ENCODE measurements around the gene ARHGEF17. TPM values are rescaled to one million over a fixed set of nuclear protein-coding genes. Genes with fewer than 3 reads are reported as not detected.
A peak's percentile ranks its signal among the peaks of the same experiment; 100 is the strongest.

The ARHGEF17 gene
- total RNA-seq, 1 donor from 2014 or later: 16.3 TPM

DNA sequence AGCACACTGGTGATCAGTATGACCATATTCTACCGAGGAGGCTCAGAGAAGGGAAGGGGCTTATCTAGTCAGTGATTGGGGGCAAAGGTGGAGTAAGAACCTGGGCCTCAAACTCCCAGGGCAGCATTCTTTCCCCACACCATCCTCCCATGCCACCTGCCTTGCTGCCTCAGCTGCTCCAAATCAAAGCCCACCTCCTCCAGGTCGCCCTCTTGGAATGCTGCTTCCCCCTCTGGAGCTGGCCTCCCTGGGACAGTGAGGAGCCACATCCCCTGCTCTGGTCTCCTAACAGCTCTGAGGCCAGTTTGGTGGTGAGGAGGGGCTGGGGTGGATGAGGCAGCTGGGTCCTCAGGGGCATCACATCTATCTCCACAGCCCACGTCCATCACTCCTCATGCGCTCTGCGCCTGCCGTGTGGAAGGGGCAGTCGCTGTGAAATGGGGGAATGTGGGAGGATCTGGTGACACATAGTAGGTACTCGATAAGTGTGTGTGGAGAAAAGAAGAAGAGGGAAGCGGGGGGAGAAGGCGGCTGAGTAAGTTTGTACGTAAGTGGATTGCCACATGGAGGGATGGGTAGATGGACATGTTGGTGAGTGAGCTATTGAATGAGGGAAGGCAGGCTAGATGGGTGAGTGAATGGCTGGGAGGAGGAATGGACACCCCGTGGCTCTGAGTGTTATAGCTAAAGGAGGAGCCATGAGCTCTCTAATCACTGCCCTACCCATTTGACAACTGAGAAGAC, 16.1 kb upstream of the ARHGEF17 start:
- FAIRE-seq (no peak), DNase-seq (ENCODE audit: low spot score in 2 of 2) (no peak)

DNA sequence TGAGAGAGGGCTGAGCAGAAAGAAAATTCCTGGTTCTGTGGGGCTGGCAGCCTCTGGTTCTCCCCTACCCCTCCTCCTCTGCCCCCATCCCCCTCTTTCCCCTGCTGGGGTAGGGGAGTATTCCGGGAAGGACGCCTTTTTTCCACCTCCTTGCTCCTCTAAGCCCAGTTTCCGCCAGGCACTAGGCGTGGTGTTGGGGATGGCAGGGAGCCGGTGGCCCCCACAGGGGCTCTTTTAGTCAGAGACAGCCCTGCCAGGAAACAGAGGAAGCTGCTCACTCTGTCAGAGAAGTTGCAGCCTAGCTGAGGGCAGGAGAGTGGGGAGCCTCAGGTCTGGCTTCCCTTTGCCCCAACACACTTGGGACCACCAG, 15.6 kb upstream of the ARHGEF17 start:
- DNase-seq (ENCODE audit: low spot score in 2 of 2) (no peak), FAIRE-seq (no peak)

DNA sequence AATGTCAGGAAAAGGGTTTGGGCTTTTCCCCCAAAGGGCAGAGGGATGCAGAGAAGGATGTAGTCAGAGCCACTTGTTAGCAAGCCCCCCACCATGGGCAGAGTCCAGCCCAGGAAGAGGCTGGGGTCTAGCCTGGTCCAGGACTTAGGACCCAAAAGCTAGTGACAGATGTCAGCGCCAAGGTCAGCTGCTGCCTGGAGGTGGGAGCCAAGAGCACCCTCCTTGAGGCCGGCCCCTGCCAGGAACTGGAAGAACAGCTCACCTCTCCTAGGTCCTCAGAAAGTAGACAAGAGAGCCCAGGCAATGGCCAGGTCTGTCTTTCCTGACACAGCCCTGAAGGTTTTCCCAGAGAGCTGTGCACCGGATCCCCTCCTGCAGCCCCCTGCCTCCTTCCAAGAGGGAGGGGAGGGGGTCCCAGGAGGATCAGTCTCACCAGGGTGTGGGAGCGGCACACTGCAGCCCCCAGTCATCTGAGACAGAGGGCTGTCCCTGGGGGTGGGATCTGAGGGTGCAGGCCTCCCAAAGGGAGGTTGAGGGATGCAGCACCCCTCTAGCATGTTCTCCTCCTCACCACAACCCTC, 14.6 kb upstream of the ARHGEF17 start:
- no peak for FAIRE-seq

DNA sequence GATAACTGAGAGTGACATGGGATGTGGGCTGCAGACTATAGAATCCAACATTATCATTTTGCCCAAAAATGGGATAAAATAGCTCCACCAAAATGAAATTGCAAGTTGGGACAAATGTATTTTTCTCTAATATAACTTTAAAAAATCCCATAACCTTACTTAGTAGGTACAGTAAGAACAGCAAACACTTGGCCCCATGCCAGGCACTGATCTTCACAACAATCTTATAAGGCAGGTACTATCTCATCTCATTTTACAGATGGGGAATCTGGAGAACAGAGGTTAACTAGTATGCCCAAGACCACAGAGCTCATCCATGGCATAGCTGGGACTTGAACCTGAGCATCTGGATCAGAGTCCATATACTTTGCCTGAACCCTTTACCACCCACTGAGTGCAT, 13.5 kb upstream of the ARHGEF17 start:
- DNase-seq (ENCODE audit: low spot score in 2 of 2): no peak
- FAIRE-seq: no peak

More for the DNA sequence above, 14.6 kb upstream of the ARHGEF17 start:
- DNase-seq (ENCODE audit: low spot score in 2 of 2): no peak

DNA sequence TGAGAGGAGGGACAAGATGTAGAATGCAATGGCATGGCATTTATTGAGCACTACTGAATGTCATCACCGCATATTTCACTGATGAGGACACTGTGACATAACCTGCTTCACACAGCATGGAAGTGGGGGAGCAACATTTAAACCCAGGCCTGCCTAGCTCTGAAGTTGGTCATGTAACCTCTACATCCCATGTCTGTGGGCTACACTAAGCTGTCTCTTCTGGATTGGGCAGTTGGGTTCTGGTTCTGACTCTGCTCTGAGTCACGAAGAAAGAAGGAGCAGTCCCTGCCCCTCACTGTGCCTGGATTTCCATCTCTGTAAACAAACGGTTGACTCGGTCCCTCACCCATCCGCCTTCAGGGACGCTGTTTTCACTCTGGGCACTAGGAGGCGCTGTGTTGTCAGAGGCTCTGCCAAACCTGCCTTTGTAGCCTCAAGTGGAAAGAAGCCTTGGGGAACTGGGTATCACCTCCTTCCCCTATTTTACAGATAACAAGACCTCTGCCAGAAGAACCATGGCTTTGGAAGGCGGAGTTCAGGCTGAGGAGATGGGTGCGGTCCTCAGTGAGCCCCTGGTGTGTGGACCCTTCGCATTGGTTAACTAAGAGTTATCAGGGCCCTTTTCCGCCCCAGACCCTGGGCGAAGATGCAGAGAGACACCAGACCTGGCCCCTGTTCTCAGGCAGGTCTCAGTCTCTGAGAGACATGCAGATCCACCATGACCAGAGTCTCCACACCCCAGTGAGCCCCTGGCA, 12.7 kb upstream of the ARHGEF17 start:
- DNase-seq (ENCODE audit: low spot score in 2 of 2) (peak in 1 of 2 donors; percentile 64), FAIRE-seq (no peak)

DNA sequence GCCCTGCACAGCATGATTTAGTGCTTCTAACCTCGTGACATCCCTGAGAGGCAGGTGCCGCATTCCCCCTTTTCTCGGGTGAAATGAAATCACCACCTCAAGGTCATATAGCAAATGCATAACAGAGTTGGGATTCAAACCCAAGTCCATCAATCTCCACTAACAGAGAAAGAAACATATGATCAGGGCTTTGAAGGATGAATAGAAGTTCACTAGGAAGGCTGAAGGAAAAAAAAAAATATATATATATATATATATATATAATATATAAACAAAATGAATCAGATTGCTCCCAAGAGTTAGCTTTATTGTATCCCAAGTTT, 12.1 kb upstream of the ARHGEF17 start:
- no peak for DNase-seq (ENCODE audit: low spot score in 2 of 2)
- no peak for FAIRE-seq

DNA sequence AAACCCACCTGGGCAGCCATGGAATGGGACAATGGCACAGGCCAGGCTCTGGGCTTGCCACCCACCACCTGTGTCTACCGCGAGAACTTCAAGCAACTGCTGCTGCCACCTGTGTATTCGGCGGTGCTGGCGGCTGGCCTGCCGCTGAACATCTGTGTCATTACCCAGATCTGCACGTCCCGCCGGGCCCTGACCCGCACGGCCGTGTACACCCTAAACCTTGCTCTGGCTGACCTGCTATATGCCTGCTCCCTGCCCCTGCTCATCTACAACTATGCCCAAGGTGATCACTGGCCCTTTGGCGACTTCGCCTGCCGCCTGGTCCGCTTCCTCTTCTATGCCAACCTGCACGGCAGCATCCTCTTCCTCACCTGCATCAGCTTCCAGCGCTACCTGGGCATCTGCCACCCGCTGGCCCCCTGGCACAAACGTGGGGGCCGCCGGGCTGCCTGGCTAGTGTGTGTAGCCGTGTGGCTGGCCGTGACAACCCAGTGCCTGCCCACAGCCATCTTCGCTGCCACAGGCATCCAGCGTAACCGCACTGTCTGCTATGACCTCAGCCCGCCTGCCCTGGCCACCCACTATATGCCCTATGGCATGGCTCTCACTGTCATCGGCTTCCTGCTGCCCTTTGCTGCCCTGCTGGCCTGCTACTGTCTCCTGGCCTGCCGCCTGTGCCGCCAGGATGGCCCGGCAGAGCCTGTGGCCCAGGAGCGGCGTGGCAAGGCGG, 11.4 kb upstream of the ARHGEF17 start:
- DNase-seq (ENCODE audit: low spot score in 2 of 2) (no peak), FAIRE-seq (no peak)

DNA sequence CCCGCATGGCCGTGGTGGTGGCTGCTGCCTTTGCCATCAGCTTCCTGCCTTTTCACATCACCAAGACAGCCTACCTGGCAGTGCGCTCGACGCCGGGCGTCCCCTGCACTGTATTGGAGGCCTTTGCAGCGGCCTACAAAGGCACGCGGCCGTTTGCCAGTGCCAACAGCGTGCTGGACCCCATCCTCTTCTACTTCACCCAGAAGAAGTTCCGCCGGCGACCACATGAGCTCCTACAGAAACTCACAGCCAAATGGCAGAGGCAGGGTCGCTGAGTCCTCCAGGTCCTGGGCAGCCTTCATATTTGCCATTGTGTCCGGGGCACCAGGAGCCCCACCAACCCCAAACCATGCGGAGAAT, 10.9 kb upstream of the ARHGEF17 start:
- no peak for FAIRE-seq
- no peak for DNase-seq (ENCODE audit: low spot score in 2 of 2)

DNA sequence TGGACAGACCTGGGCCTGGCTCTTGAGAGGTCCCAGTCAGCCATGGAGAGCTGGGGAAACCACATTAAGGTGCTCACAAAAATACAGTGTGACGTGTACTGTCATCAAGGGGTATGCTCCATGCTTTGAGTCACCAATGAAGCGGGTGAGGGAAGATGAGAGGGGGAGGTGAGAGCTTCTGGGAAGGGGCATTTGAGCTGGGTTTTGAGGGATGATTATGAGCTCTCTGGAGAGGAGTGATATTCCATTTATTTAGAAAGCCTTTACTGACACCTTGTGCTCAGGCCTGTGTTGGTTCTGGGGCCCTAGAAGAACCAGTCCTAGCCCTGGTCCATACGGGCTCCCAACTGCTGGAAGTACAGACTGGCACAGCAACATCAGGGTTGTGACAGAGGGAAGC, 10.4 kb upstream of the ARHGEF17 start:
- DNase-seq (ENCODE audit: low spot score in 2 of 2): no peak
- FAIRE-seq: no peak

DNA sequence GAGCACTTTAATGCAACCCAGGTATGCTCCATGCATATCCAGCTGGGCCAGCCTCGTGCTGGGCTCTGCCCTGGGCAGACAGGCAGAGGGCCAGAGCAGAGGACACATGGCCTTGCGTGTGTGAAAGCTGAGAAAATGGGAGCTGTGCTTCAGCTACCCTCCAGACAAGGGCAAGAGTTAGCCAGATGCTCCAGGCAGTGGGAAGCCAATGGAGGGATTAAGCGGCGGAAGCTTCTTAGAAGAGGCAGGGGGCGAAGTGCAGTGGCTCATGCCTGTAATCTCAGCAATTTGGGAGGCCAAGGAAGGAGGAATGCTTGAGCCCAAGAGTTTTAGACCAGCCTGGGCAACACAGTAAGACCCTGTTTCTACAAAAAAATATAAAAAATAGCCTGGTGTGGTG, 9.8 kb upstream of the ARHGEF17 start:
- FAIRE-seq (no peak), DNase-seq (ENCODE audit: low spot score in 2 of 2) (no peak)

DNA sequence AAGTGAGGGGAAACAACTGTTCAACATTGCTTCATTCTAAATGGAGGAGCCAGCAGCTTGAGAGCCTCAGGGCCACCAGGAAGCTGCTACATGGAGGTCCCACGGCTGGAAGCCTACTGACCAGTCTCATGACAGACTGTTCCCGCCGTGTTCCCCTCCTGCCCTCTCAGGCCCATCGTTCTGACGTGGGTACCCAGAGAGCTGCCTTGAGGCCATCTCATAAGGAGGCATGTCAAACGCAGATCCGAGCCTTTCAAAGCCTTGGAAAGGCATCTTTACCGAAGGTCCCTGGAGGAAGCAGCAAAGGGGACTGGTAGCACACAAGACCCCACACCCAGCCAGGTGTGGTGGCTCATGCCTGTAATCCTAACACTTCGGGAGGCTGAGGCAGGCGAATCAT, 8.3 kb upstream of the ARHGEF17 start:
- DNase-seq (ENCODE audit: low spot score in 2 of 2): no peak
- FAIRE-seq: no peak

DNA sequence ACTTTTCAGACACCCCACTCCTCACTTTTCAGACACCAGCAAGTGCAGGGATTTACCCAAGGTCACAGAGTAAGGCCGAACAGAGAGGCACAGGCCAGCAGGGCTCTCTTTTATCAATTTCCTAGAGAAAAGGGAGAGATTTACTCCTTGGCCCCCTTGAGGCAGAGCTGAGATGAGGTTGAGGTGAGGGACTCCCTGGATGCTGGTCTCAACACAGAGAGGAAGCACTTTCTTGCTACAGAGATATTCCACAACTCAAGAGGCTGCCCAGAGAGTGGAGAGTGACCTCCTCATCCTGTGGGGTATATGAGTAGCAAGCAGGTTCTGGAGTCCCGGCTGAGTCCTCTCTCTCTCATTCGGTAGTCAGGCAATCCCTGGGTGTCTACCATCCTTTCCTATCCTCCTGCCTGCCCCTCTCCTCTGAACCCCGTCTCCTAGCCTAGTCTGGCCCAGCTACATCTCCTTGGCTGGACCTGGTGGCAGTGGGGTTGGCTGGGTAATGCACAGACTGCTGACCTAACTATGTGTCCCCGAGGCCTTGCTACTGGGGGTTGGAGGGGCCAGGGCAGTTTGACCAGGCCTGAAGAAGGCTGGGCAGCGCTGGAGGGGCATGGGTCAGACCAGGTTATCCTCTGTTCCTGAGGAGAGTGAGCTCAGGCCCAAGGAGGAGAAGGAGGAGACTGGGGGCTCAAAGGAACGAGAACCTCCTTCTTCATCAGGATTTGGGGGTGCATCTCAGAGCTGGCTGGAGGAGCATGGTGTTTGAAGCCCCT, 1.8 kb upstream of the ARHGEF17 start:
- FAIRE-seq (no peak), DNase-seq (ENCODE audit: low spot score in 2 of 2) (no peak)

DNA sequence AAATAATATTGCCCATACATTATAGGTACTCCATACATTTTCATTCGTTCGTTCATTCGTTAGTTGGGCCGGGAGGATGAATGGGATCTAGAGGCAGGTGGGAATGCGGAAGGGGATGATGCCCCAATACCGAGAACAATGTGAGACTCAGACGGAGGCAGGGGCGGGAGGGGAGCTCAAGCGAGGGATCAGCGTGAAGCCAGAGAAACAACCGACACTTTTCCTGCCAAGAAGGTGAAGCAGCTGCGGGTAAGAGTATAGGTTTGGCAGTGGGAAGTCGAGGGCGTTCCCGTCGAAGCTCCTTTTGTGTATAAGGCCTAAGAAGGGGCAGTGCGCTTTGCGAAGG, 1.1 kb upstream of the ARHGEF17 start:
- no peak for DNase-seq (ENCODE audit: low spot score in 2 of 2)

DNA sequence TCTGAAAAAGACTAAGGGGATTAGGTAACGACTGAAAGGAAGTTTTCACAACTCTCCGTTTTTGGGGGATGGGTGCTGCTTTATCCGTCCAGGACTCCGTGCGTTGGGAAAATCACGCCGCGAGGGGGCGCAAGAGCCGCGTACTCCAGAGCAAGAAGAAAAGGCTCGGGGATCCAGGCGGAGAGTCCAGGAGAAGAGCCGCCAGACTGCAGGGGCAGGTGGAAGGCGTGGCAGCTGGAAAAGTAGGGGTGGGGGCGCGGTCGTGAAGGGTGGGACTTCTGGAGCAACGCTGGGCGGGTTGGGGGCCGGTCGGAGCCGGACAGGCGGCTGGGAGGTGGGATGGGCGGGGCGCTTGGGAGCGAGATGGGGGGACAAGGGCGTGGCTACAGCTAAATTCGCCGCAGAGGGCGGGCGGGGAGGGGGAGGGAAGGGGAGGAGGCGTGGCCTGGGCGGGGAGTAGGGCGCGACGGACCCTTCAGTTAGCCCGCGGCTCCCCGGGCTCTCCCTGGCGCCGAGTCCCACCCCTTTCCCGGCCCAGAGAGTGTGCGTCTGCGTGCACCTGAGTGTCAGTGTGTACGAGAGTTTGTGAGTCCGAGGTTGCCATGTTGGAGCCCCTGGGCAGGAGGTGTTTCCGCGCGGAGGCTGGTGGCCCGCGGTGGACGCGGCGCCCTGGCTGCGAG, 613 bp upstream of the ARHGEF17 start:
- FAIRE-seq: no peak

More for the DNA sequence above, 1.1 kb upstream of the ARHGEF17 start:
- FAIRE-seq: no peak

DNA sequence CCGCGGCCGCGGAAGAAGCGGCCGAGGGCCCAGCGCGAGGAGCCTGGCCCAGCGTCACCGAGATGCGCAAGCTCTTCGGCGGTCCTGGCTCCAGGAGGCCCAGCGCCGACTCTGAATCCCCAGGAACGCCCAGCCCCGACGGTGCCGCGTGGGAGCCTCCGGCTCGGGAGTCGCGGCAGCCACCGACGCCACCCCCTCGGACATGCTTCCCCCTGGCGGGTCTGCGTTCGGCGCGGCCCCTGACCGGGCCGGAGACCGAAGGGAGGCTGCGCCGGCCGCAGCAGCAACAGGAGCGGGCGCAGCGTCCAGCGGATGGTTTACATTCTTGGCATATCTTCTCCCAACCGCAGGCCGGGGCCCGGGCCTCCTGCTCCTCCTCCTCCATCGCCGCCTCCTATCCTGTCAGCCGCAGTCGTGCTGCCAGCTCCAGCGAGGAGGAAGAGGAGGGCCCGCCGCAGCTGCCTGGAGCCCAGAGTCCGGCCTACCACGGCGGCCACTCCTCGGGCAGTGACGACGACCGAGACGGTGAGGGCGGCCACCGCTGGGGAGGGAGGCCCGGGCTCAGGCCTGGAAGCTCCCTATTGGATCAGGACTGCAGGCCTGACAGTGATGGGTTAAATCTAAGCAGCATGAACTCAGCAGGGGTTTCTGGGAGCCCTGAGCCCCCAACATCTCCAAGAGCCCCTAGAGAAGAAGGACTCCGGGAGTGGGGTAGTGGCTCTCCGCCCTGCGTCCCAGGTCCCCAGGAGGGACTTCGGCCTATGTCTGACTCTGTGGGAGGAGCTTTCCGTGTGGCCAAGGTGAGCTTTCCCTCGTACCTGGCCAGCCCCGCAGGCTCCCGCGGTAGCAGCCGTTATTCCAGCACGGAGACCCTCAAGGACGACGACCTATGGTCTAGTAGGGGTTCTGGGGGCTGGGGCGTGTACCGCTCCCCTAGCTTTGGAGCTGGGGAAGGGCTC, 1.2 kb downstream of the ARHGEF17 start:
- DNase-seq (ENCODE audit: low spot score in 2 of 2): peak in 1 of 2 donors; percentile 59
- FAIRE-seq: no peak

More for the DNA sequence above, 613 bp upstream of the ARHGEF17 start:
- DNase-seq (ENCODE audit: low spot score in 2 of 2): peak; percentile 89 to 95

DNA sequence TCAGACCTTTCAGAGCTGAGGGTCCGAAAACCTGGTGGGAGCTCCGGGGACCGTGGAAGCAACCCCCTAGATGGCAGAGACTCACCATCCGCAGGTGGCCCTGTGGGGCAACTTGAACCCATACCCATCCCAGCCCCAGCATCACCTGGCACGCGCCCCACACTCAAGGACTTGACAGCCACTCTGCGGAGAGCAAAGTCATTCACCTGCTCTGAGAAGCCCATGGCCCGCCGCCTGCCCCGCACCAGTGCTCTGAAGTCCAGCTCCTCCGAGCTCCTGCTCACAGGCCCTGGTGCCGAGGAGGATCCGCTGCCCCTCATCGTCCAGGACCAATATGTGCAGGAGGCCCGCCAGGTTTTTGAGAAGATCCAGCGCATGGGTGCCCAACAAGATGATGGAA, 2.0 kb downstream of the ARHGEF17 start:
- DNase-seq (ENCODE audit: low spot score in 2 of 2) (no peak), FAIRE-seq (no peak)

DNA sequence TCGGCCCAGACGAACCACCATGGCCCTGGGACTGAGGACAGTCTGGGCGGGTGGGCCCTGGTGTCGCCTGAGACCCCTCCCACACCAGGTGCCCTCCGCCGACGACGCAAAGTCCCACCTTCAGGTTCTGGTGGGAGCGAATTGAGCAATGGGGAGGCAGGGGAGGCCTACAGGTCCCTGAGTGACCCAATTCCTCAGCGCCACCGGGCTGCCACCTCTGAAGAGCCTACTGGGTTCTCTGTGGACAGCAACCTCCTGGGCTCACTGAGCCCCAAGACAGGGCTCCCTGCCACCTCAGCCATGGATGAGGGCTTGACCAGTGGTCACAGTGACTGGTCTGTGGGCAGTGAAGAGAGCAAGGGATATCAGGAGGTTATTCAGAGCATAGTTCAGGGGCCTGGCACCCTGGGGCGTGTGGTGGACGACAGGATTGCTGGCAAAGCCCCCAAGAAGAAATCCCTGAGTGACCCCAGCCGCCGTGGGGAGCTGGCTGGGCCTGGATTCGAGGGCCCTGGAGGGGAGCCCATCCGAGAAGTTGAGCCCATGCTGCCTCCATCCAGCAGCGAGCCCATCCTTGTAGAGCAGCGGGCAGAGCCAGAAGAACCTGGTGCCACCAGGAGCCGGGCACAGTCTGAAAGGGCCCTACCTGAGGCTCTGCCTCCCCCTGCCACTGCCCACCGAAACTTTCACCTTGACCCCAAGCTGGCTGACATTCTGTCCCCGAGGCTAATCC, 2.8 kb downstream of the ARHGEF17 start:
- FAIRE-seq (no peak), DNase-seq (ENCODE audit: low spot score in 2 of 2) (no peak)

DNA sequence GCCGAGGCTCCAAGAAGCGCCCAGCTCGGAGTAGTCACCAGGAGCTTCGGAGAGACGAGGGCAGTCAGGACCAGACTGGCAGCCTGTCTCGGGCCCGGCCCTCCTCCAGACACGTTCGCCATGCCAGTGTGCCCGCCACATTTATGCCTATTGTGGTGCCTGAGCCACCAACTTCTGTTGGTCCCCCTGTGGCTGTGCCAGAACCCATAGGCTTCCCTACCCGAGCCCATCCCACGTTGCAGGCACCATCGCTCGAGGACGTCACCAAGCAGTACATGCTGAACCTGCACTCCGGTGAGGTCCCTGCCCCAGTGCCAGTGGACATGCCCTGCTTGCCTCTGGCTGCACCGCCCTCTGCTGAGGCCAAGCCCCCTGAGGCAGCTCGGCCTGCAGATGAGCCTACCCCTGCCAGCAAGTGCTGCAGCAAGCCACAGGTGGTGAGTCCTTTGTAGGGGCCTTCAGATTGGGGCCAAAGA, 3.4 kb downstream of the ARHGEF17 start:
- DNase-seq (ENCODE audit: low spot score in 2 of 2) (no peak), FAIRE-seq (no peak)

Data from frontal cortex (tissue), 4 donors.